Chondrocyte (in vitro differentiated cells): ENCODE data around the gene EPS8. TPM values are rescaled to one million over a fixed set of nuclear protein-coding genes. Genes with fewer than 3 reads are reported as not detected.
A peak's percentile ranks its signal among the peaks of the same experiment; 100 is the strongest.
"Not testable (repeated sequence)": the region's sequence is repeated elsewhere in the genome, so short reads cannot be mapped to it uniquely, and the experiment has no call there.

ENCODE experiments used
- DNase-seq: peaks from one replicate; pipeline ENCODE4 v3.0.0; 2021; ENCODE audit warnings: mixed read lengths, low spot score
- H3K27ac Mint-ChIP-seq: one replicate; pipeline ENCODE4 v1.8.0; 2021; ENCODE audit warnings: mild to moderate bottlenecking, moderate library complexity, mixed read lengths; ENCODE audit not compliant: unreplicated experiment
- H3K27me3 Mint-ChIP-seq: 2 replicates; pipeline ENCODE4 v1.8.0; 2021; ENCODE audit warnings: low read depth, mixed read lengths
- H3K36me3 Mint-ChIP-seq: 2 replicates; pipeline ENCODE4 v1.8.0; 2021; ENCODE audit warnings: low read depth, mixed read lengths
- H3K4me1 Mint-ChIP-seq: 2 replicates; pipeline ENCODE4 v1.8.0; 2021; ENCODE audit warnings: low read depth, mild to moderate bottlenecking, mixed read lengths
- H3K4me3 Mint-ChIP-seq: one replicate; pipeline ENCODE4 v1.8.0; 2021; ENCODE audit warnings: mild to moderate bottlenecking, moderate library complexity, mixed read lengths; ENCODE audit not compliant: unreplicated experiment
- H3K9me3 Mint-ChIP-seq: 2 replicates; pipeline ENCODE4 v1.8.0; 2021; ENCODE audit warnings: low read depth, mixed read lengths
- total RNA-seq: library from RNA; stranded (reverse); gene quantifications from 3 replicates; pipeline ENCODE4 v1.2.1, GENCODE V29; 2021
- TF ChIP-seq, protein P1 (sequence below): fragments of 200-600 bp; sonication (generic); IDR thresholded peaks from 2 replicates; pipeline ENCODE4 v1.5.0; 2021; ENCODE audit warnings: antibody characterized with exemption, mild to moderate bottlenecking, moderate library complexity

Gene EPS8
- total RNA-seq, 1 donor from 2014 or later = 114 TPM

- H3K36me3 Mint-ChIP-seq = peaks cover 2% of the 10 kb centered on the region
- H3K4me1 Mint-ChIP-seq = peaks cover 71% of the 10 kb centered on the region
- DNase-seq = no peak
- H3K27ac Mint-ChIP-seq = no peak overlapping the region
- no peak overlapping the region for H3K4me3 Mint-ChIP-seq
- H3K9me3 Mint-ChIP-seq = peaks cover 10% of the 10 kb centered on the region
- TF ChIP-seq, protein P1, sequence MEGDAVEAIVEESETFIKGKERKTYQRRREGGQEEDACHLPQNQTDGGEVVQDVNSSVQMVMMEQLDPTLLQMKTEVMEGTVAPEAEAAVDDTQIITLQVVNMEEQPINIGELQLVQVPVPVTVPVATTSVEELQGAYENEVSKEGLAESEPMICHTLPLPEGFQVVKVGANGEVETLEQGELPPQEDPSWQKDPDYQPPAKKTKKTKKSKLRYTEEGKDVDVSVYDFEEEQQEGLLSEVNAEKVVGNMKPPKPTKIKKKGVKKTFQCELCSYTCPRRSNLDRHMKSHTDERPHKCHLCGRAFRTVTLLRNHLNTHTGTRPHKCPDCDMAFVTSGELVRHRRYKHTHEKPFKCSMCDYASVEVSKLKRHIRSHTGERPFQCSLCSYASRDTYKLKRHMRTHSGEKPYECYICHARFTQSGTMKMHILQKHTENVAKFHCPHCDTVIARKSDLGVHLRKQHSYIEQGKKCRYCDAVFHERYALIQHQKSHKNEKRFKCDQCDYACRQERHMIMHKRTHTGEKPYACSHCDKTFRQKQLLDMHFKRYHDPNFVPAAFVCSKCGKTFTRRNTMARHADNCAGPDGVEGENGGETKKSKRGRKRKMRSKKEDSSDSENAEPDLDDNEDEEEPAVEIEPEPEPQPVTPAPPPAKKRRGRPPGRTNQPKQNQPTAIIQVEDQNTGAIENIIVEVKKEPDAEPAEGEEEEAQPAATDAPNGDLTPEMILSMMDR = no peak
- no peaks in the 10 kb centered on the region for H3K27me3 Mint-ChIP-seq
These were observed 32.4 kb downstream of the EPS8 start for GRCh38 chr12:15756822-15757221.

- no peak for DNase-seq
- Mint-ChIP-seq H3K4me1 (peaks cover 92% of the 10 kb centered on the region), H3K27ac (peak overlapping the region; percentile 69), H3K9me3 (peaks cover 3% of the 10 kb centered on the region), H3K4me3 (no peak overlapping the region), H3K36me3 (peaks cover 4% of the 10 kb centered on the region), H3K27me3 (no peaks in the 10 kb centered on the region)
- TF ChIP-seq, protein P1 = no peak
These were observed 35.0 kb downstream of the EPS8 start for GRCh38 chr12:15754233-15754632.

GRCh38 chr12:15752785-15753184 lies 36.4 kb downstream of the EPS8 start:
- TF ChIP-seq, protein P1 = no peak
- Mint-ChIP-seq H3K27ac (peak overlapping the region; percentile 45), H3K4me3 (no peak overlapping the region), H3K27me3 (no peaks in the 10 kb centered on the region), H3K36me3 (peaks cover 4% of the 10 kb centered on the region), H3K4me1 (peaks cover 95% of the 10 kb centered on the region), H3K9me3 (peaks cover 3% of the 10 kb centered on the region)
- no peak for DNase-seq

DNA sequence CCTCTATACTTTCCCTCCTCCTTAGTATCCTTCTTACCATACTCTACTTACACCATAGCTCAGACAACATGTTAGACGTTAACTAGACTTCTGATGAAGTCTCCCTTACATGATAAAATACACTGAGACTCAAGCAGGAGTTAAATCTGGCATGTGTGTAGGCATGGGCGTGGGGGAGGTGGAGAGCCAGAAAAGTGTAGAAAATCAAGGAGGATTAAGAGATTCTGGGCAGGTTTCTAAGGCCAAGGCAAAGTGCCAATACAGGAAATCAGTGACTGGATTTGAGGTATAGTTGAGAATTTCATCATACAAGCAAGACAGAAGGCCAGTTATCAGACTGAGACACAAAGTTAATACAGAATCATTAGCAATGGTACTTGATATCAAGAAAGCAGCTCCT lies 37.4 kb downstream of the EPS8 start:
- TF ChIP-seq, protein P1 = no peak
- Mint-ChIP-seq H3K36me3 (peaks cover 4% of the 10 kb centered on the region), H3K9me3 (peaks cover 3% of the 10 kb centered on the region), H3K4me3 (no peak overlapping the region), H3K4me1 (peaks cover 90% of the 10 kb centered on the region), H3K27me3 (no peaks in the 10 kb centered on the region), H3K27ac (peak overlapping the region; percentile 90)
- no peak for DNase-seq

GRCh38 chr12:15749937-15750336 lies 39.3 kb downstream of the EPS8 start:
- peak overlapping the region; percentile 71 for H3K27ac Mint-ChIP-seq
- H3K4me3 Mint-ChIP-seq = no peak overlapping the region
- peaks cover 91% of the 10 kb centered on the region for H3K4me1 Mint-ChIP-seq
- peaks cover 3% of the 10 kb centered on the region for H3K9me3 Mint-ChIP-seq
- no peak for DNase-seq
- TF ChIP-seq, protein P1 = no peak
- H3K27me3 Mint-ChIP-seq = no peaks in the 10 kb centered on the region
- H3K36me3 Mint-ChIP-seq = peaks cover 4% of the 10 kb centered on the region

DNA sequence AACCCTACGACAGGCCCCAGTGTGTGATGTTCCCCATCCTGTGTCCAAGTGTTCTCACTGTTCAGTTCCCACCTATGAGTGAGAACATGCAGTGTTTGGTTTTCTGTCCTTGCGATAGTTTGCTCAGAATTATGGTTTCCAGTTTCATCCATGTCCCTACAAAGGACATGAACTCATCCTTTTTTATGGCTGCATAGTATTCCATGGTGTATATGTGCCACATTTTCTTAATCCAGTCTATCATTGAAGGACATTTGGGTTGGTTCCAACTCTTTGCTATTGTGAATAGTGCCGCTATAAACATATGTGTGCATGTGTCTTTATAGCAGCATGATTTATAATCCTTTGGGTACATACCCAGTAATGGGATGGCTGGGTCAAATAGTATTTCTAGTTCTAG lies 47.3 kb downstream of the EPS8 start:
- not testable (repeated sequence) for H3K4me3 Mint-ChIP-seq, H3K27ac Mint-ChIP-seq, H3K9me3 Mint-ChIP-seq, DNase-seq, H3K27me3 Mint-ChIP-seq, H3K36me3 Mint-ChIP-seq
- H3K4me1 Mint-ChIP-seq = peaks cover 43% of the 10 kb centered on the region
